T1000 (cell line): Measurements from ENCODE around the gene USP40.

Experiments
- DNase-seq: peaks from one replicate; lab custom pipeline; 2025; ENCODE audit warnings: mixed read lengths; lab: John Stamatoyannopoulos, UW

USP40 gene

GRCh38 chr2:233476063-233476410, 90.5 kb downstream of the USP40 start:
- no peak for DNase-seq

DNA sequence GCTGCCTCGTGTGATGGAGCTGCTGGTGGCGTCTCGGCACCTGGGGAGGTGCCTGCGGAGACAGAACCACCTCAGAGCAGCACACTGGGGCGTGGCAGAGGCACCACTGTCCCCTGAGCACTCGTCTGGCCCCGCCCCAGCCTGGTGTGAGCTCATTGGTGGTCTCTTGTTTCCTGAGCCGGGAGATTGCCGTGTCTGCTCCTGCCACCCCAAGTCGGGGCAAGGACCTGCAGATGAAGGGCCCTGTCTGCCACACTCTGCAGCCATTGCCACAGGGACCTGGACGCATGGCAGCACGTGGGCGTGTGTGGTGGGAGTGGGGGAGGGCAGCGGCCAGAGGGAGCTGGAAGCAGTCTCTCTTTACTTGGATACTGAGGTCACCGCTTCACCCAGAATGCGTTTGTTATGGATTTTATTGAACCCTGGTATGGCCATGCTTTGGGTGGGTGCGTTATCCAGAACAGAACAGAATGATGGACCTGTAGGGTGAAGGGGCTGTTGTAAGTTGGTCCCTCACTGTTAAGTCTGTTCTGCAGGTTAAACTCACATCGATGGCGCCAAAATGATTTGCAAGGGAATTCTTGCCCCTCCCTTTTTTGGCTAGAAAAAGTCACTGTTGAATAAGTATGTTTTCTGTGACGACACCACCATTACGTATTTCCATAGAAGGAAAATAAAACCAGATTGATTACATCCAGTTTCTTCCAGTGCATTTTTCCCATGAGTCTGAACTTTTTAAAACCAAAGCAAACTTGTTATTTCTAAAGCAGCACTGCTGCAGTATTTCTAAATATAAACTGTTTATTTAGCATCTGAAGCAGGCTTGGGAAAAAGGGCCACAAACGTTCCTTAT, 92.0 kb downstream of the USP40 start:
- no peak for DNase-seq

DNA sequence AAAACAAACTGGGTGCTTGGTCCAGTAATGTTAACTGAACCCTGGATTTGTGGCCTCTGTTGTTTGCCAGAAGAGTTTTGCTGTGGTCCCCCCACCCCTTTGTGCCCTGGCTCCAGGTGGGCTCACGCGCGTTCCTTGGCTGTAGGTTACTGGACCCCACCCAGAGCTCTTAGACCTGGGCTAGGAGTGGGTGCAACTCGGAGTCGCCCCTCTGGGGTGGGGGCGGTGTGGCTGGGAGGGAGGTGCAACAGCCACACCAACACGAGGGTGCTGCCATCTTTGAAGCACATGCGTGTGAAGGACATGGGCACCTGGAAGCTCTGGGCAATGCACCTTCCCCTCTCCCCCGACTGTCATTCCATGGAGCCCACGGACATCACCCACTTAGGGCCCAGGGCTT, 92.7 kb downstream of the USP40 start:
- DNase-seq, result no peak

DNA sequence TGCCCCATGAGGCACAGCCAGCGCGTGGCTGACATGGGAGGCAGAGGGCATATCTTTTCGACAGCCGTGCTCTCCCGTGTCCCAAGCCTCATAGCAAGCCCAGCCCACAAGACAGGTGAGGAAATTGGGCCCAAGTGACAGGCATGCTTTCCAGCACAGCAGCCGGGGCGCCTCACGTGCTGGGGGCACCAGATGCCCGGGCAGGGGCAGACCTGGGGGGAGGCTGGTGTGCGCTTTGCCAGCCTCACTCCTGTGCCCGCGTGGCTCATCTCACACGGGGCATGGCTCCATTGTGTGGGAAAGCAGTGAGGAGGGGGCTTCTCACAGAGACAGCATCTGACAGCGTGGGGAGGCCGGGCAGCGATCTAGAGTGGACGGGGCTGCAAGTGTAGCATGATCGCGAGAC, 93.2 kb downstream of the USP40 start:
- no peak for DNase-seq

DNA sequence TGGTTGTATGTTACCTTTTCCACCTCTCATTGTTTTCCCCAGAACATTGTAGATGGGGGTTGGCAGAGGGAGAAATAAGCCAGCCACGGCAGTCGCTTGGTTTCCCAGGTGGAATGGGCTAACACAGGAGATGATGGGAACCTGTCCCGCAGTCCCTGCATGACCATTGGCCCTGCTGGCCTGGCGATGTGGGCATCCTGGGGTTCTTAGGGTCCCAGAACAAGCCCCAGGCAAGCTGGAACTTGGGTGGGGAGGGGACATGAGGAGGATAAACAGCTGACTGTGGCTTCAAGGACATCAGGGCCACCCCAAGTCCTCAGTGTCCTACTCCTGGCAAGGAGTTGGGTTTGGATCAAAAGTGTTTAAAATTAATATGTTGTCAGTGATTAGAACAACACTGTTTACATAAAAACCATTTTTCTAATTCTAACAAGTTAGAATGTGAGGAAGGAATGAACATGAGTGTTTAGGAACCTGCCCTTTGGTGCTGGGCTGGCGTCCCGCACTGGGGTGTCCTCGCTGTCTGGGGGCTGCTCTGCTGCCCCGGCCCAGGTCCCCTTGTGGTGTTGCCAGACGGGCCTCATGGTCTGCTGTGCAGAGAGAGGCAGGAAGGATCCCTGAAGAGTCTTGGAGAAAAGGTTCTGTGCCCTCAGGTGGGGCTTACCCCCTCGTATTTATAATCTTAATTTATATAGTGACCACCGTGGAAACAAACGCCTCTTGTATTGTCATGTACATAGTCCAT, 95.1 kb downstream of the USP40 start:
- DNase-seq, result no peak

DNA sequence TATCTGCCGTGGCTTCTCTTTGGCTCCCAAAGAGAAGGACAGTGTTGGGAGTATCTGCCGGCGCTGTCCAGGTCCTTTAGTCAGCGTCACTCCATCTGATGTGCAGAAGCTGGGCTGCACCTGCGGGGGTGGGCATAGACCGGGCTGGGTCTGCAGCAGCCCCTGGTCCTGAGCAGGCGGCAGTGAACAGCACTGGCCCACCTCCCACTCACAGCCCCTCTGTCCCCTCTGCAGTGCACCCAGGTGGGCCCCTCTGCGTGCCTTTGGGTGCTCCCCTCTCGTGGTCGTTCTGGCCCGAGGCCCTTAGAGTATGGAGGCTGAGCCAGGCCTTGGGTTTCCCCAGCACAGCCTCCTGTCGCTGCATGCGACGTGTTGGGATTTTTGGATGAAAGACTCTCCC, 95.7 kb downstream of the USP40 start:
- no peak for DNase-seq

- DNase-seq, result no peak
Observed at GRCh38 chr2:233470011-233470687, 96.4 kb downstream of the USP40 start.

DNA sequence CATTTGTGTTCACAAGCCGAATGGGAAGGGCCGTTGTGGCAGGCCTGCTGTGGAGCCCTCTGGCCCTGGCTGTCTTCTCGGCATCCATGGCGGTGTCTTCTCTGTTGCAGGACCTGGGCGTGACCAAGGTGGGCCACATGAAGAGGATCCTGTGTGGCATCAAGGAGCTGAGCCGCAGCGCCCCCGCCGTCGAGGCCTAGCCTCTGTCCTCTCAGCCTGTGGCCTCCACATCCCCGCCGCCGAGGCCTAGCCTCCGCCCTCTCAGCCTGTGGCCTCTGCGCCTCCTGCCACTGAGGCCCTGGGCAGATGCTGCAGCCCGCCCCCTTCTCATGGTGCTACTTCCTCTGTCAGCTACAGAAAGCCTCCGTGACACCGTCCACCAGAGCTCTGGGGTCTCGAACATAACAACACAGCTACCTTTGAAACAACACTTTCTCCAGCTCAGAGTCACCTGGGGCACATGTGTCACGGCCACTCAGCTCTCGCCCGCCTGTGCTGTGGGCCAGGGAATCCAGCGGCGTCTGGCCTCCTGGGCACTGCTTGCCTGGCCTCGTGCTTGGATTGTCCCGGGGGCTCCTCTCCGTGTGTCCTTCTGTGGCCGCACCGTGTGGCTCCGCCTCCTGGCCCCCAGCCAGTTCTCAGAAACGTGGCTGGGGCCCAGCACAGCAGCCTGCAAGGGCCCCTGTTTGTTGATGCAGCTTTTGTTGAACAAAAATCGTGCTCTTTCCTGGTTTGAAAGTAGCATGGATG, 97.1 kb downstream of the USP40 start:
- DNase-seq, result no peak

- DNase-seq, result no peak
Observed at GRCh38 chr2:233468741-233469110, 97.9 kb downstream of the USP40 start.

- no peak for DNase-seq
Observed at GRCh38 chr2:233468047-233468740, 98.4 kb downstream of the USP40 start.

GRCh38 chr2:233466991-233467603, 99.5 kb downstream of the USP40 start:
- DNase-seq, result no peak

DNA sequence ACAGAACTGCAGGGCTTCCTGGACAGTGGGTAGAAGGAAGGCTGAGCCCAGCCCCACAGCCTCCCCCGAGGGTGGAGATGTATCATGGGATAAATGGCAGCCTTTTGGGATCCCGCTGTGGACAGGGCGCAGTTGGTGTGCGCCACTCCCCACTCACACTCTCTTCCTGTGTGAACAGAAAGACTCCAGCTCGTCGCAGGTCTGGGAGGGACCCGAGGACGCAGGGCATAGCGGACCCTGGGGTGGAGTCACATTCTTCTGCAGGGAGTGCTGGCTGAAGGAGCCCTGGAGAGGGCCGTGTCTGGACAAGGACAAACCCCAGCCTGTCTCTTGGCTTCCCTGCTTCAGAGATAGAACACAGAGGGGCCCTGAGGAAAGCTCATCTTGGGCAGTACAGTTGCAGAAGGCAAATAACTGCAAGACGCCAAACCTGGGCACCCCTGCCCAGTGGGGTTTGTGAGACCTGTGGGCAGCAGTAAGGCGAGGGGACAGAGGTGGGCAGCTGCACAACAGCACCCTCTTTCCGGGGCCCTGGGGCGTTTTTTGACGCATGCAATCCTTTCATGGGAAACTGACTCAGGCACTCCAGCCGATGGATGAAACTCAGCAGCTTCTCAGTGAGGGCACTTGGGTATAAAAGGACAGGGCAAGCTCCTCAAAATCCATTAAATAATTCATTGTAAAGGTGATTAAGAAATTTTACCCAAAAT, 101.9 kb downstream of the USP40 start:
- no peak for DNase-seq

- DNase-seq, result no peak
Observed at GRCh38 chr2:233464056-233464455, 102.5 kb downstream of the USP40 start.

GRCh38 chr2:233463586-233463985, 103.0 kb downstream of the USP40 start:
- DNase-seq, result no peak

GRCh38 chr2:233462826-233463470, 103.6 kb downstream of the USP40 start:
- DNase-seq, result no peak

DNA sequence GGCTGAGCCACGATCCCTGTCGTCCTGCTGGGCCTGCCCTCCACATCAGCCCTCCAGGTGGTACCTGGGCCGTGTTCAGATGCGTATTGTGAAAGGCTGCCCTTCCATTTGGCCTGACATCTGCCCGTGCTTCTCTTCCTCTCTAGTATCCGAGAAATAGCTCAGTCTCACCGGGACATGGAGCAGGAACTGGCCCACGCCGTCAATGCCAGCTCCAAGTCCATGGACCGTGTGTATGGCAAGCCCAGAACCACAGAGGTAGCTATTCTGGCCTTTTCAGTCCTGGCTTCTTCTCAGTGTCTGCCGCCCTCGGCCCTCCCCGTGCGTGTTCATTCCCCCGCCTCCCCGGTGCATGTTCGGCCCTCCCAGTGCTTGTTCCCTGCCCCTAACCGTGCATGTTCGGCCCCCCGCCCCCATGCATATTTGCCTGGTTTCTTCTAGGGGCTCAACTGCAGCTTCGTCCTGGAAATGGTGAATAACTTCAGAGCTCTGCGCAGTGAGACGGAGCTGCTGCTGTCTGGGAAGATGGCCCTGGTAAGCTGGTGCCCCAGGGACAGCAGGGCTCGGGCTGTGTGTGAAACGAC, 104.3 kb downstream of the USP40 start:
- DNase-seq, result no peak

DNA sequence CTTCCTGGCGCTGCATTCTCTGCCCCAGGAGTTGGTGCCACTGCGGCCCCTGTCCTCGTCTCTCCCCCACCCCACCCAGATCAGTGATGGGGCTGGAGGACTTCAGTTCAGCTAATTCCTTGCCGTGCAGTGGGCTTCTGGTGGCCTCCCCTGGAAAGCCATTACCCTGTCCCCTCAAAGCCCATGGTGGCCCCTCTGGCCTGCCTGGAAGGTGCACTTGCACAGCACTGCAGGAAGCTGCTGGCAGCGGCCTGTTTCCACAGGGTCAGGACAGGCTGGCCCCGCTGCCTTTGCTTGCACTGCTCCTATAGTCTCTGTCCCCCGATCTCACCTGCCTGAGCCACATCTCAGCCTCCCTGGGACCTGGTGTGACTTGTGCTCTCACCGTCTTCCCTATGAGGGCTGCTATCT, 105.1 kb downstream of the USP40 start:
- DNase-seq, result no peak

DNA sequence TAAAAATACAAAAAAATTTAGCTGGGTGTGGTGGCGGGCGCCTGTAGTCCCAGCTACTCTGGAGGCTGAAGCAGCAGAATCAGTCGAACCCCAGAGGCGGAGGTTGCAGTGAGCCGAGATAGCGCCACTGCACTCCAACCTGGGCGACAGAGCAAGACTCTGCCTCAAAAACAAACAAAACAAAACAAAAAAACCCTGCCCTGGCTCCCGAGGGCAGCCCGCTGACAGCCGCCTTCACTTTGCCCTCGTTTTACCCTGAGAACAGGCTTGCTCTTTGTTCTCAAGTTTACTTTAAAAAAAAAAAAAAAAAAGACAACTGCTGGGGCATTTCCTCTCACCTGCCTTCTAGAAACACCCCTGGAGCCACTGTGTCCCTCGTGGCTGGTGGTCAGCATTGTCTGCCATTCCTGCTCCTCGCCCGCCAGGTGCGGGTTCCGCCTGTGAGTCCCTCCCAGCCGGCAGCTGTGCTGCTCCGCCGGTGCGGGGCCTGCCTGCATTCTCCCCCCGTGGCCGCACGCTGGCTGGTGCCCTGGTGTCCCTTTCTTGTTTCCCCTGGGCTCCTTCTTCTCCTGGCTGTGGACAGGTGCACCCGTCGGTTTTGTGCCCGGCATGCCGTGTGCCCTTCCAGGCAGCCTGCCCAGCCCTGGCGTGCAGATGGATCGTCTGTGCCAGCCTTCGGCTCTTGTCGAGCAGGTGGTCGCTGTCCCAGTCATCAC, 105.7 kb downstream of the USP40 start:
- no peak for DNase-seq

DNA sequence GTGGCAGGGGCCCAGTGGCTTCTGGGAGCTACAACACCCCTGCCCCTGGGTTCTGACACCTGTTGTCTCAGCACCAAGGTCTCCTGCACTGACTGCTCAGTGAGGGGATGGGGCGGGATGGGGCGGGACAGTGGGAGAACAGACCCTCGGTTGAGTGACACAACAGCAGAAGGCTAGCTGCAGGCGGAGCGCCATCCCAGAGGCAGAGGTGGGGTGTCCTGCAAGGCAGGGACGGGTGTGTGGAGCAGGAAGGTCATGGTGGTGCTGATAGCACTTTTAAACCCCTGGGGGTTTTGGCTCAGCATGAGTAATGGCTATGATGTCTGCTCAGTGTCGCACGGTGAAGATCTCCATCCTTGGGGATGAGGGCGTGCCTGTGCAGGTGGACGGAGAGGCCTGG, 107.2 kb downstream of the USP40 start:
- DNase-seq, result no peak
